ENCODE measurements around the gene DCC. TPM values are rescaled to one million over a fixed set of nuclear protein-coding genes. Genes with fewer than 3 reads are reported as not detected.

The DCC gene
- total RNA-seq (2014; rRNA removed; shearing (Covaris generic)) (not detected in 2 replicates), polyA plus RNA-seq (2016; fragmentation: Nextera tagmentation; extraction: Ambion mirVana) (not detected in 2 replicates)

- H3K36me3 ChIP-seq (ENCODE audit: low read depth): no peaks in the 10 kb centered on the region
- peak within 1 kb of the TSS; percentile 54 for H3K4me3 ChIP-seq
- no peaks in the 10 kb centered on the region for H3K79me2 ChIP-seq (ENCODE audit: insufficient read depth)
- no peaks in the 10 kb centered on the region for H3K4me1 ChIP-seq (ENCODE audit: insufficient read depth)
- DNase-seq: peak; percentile 58
- 1 to 2% methylated on average over 27 of the region's 27 CpGs for WGBS, 2 experiments (ENCODE audit: low coverage in 1 of 2, low lambda C conversion rate in 2 of 2, missing lambda C conversion rate in 2 of 2)
- in situ Hi-C loops (cut with MboI): no loop called here
- H3K4me2 ChIP-seq (ENCODE audit: unreplicated experiment): peak within 1 kb of the TSS; percentile 26
- no peaks in the 10 kb centered on the region for H4K20me1 ChIP-seq (ENCODE audit: insufficient read depth)
- peaks cover 44% of the 10 kb centered on the region for H3K27me3 ChIP-seq (replicated peaks; ENCODE audit: insufficient read depth)
- no peak within 1 kb of the TSS for H3K27ac ChIP-seq
- TF ChIP-seq EZH2phosphoT487 (IDR thresholded peaks at IDR 0.05; ENCODE audit: insufficient read depth, low read depth): no peak
- TF ChIP-seq EZH2 (IDR thresholded peaks at IDR 0.05; ENCODE audit: insufficient read depth, poor library complexity, severe bottlenecking): no peak
- no peaks in the 10 kb centered on the region for H3K9me2 ChIP-seq (ENCODE audit: insufficient read depth)
- H2AFZ ChIP-seq: 0 out of 2 replicates have a peak within 1 kb of the TSS, but pooled peaks have one; percentile 17
- H3K9me3 ChIP-seq (ENCODE audit: low read depth): no peaks in the 10 kb centered on the region
- no peak within 1 kb of the TSS for H3K9ac ChIP-seq
- H3F3A ChIP-seq (ENCODE audit: insufficient read depth): peaks cover 6% of the 10 kb centered on the region; the same call in 1 of the 2 replicates
These were observed at the start of gene DCC for GRCh38 chr18:52339891-52340371. TSS of gene DCC (plus strand) at chr18:52340197. CDS start at chr18:52340788, 591 bp downstream.

DNA sequence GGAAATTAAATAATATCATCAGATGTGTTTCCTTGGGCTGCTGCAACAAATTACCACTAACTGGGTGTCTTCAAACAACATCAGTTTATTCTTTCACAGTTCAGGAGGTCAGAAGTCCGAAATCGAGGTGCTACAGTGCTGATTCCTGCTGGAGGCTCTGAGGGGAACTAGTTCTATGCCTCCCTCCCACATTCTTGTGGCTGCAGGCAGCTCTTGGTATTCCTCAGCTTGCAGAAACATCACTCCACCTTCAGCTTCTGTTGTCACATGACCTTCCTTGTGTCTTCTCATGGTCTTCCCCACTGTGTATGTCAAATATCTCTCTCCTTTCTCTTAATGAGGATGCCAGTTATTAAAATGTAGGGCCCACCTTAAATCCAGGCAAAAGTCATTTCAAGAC is 29.3 kb upstream of the DCC start:
- Histone ChIP-seq H3K9me2 (ENCODE audit: insufficient read depth) (no peaks in the 10 kb centered on the region), H3K79me2 (ENCODE audit: insufficient read depth) (no peaks in the 10 kb centered on the region), H3K9ac (no peak overlapping the region), H3K27ac (no peak overlapping the region), H3K27me3 (replicated peaks; ENCODE audit: insufficient read depth) (no peaks in the 10 kb centered on the region), H3K4me3 (no peak overlapping the region), H3F3A (ENCODE audit: insufficient read depth) (no peaks in the 10 kb centered on the region), H3K9me3 (ENCODE audit: low read depth) (no peaks in the 10 kb centered on the region), H2AFZ (no peak overlapping the region), H4K20me1 (ENCODE audit: insufficient read depth) (no peaks in the 10 kb centered on the region), H3K36me3 (ENCODE audit: low read depth) (no peaks in the 10 kb centered on the region), H3K4me1 (ENCODE audit: insufficient read depth) (no peaks in the 10 kb centered on the region), H3K4me2 (ENCODE audit: unreplicated experiment) (no peak overlapping the region)
- no peak for TF ChIP-seq EZH2 (IDR thresholded peaks at IDR 0.05; ENCODE audit: insufficient read depth, poor library complexity, severe bottlenecking)
- TF ChIP-seq EZH2phosphoT487 (IDR thresholded peaks at IDR 0.05; ENCODE audit: insufficient read depth, low read depth): no peak
- in situ Hi-C loops (cut with MboI): no loop called here
- DNase-seq: no peak
- 16 to 28% methylated on average over 2 of the region's 2 CpGs for WGBS, 2 experiments (ENCODE audit: low coverage in 1 of 2, low lambda C conversion rate in 2 of 2, missing lambda C conversion rate in 2 of 2)

- no peak overlapping the region for H3K4me3 ChIP-seq
- WGBS, 2 experiments (ENCODE audit: low coverage in 1 of 2, low lambda C conversion rate in 2 of 2, missing lambda C conversion rate in 2 of 2): 73 to 75% methylated on average over 2 of the region's 2 CpGs
- TF ChIP-seq EZH2phosphoT487 (IDR thresholded peaks at IDR 0.05; ENCODE audit: insufficient read depth, low read depth) (no peak), EZH2 (IDR thresholded peaks at IDR 0.05; ENCODE audit: insufficient read depth, poor library complexity, severe bottlenecking) (no peak)
- H3K27me3 ChIP-seq (replicated peaks; ENCODE audit: insufficient read depth): no peaks in the 10 kb centered on the region
- H3K27ac ChIP-seq: no peak overlapping the region
- H3F3A ChIP-seq (ENCODE audit: insufficient read depth): no peaks in the 10 kb centered on the region
- no peaks in the 10 kb centered on the region for H4K20me1 ChIP-seq (ENCODE audit: insufficient read depth)
- H2AFZ ChIP-seq: no peak overlapping the region
- no peaks in the 10 kb centered on the region for H3K9me3 ChIP-seq (ENCODE audit: low read depth)
- H3K4me2 ChIP-seq (ENCODE audit: unreplicated experiment): no peak overlapping the region
- no peak for DNase-seq
- no peak overlapping the region for H3K9ac ChIP-seq
- H3K4me1 ChIP-seq (ENCODE audit: insufficient read depth): no peaks in the 10 kb centered on the region
- no peaks in the 10 kb centered on the region for H3K9me2 ChIP-seq (ENCODE audit: insufficient read depth)
- no peaks in the 10 kb centered on the region for H3K79me2 ChIP-seq (ENCODE audit: insufficient read depth)
- in situ Hi-C loops (cut with MboI): no loop called here
- no peaks in the 10 kb centered on the region for H3K36me3 ChIP-seq (ENCODE audit: low read depth)
These were observed 28.7 kb upstream of the DCC start for GRCh38 chr18:52311331-52311730.

DNA sequence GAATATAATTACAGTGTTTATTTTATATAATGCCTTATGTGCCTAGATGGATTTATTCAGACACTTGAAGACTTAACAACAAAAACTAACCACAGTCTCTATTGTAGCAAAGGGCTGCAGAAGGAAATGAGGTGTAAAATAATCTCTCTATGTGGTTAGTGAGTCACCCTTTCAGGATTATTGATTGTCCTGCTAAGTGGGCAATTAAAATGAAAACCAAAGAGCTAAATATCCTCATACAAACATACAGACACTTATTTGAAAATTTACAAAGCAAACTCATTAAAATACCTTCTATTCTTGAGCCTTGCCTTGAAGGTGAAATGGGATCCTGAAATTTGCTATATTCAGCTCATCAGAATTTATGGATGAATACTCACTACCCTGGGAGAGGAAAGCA is 27.7 kb upstream of the DCC start:
- Histone ChIP-seq H3K9me2 (ENCODE audit: insufficient read depth) (no peaks in the 10 kb centered on the region), H3K27ac (no peak overlapping the region), H3F3A (ENCODE audit: insufficient read depth) (no peaks in the 10 kb centered on the region), H3K4me1 (ENCODE audit: insufficient read depth) (no peaks in the 10 kb centered on the region), H3K9me3 (ENCODE audit: low read depth) (no peaks in the 10 kb centered on the region), H3K27me3 (replicated peaks; ENCODE audit: insufficient read depth) (no peaks in the 10 kb centered on the region), H3K4me3 (no peak overlapping the region), H3K36me3 (ENCODE audit: low read depth) (no peaks in the 10 kb centered on the region), H3K79me2 (ENCODE audit: insufficient read depth) (no peaks in the 10 kb centered on the region), H3K9ac (no peak overlapping the region), H3K4me2 (ENCODE audit: unreplicated experiment) (no peak overlapping the region), H2AFZ (no peak overlapping the region), H4K20me1 (ENCODE audit: insufficient read depth) (no peaks in the 10 kb centered on the region)
- DNase-seq: no peak
- in situ Hi-C loops (cut with MboI): no loop called here
- TF ChIP-seq EZH2phosphoT487 (IDR thresholded peaks at IDR 0.05; ENCODE audit: insufficient read depth, low read depth) (no peak), EZH2 (IDR thresholded peaks at IDR 0.05; ENCODE audit: insufficient read depth, poor library complexity, severe bottlenecking) (no peak)

- 12 to 23% methylated on average over 2 of the region's 2 CpGs for WGBS, 2 experiments (ENCODE audit: low coverage in 1 of 2, low lambda C conversion rate in 2 of 2, missing lambda C conversion rate in 2 of 2)
- no peak for TF ChIP-seq EZH2phosphoT487 (IDR thresholded peaks at IDR 0.05; ENCODE audit: insufficient read depth, low read depth)
- no peak for TF ChIP-seq EZH2 (IDR thresholded peaks at IDR 0.05; ENCODE audit: insufficient read depth, poor library complexity, severe bottlenecking)
These were observed 26.8 kb upstream of the DCC start for GRCh38 chr18:52313213-52313612.

More at GRCh38 chr18:52313213-52313612, 26.8 kb upstream of the DCC start:
- Histone ChIP-seq H3K79me2 (ENCODE audit: insufficient read depth) (no peaks in the 10 kb centered on the region), H3K4me3 (no peak overlapping the region), H3K9me2 (ENCODE audit: insufficient read depth) (no peaks in the 10 kb centered on the region), H3K27me3 (replicated peaks; ENCODE audit: insufficient read depth) (no peaks in the 10 kb centered on the region), H3K4me2 (ENCODE audit: unreplicated experiment) (no peak overlapping the region), H3F3A (ENCODE audit: insufficient read depth) (no peaks in the 10 kb centered on the region), H3K36me3 (ENCODE audit: low read depth) (no peaks in the 10 kb centered on the region), H4K20me1 (ENCODE audit: insufficient read depth) (no peaks in the 10 kb centered on the region), H3K4me1 (ENCODE audit: insufficient read depth) (no peaks in the 10 kb centered on the region), H3K27ac (no peak overlapping the region), H3K9me3 (ENCODE audit: low read depth) (no peaks in the 10 kb centered on the region), H3K9ac (no peak overlapping the region), H2AFZ (no peak overlapping the region)
- no peak for DNase-seq
- in situ Hi-C loops (cut with MboI): no loop called here
